ENCODE measurements around the gene TBX18.

Gene TBX18

GRCh38 chr6:84667252-84668213 lies 96.9 kb downstream of the TBX18 start:
- DNase-seq, result no peak

GRCh38 chr6:84665401-84665800 lies 99.0 kb downstream of the TBX18 start:
- no peak for DNase-seq

- DNase-seq, result no peak
These were observed 100.5 kb downstream of the TBX18 start for GRCh38 chr6:84663866-84664265.

- DNase-seq, result no peak
These were observed 106.9 kb downstream of the TBX18 start for GRCh38 chr6:84657486-84657885.

GRCh38 chr6:84657025-84657424 lies 107.4 kb downstream of the TBX18 start:
- DNase-seq, result no peak

- DNase-seq, result no peak
These were observed 111.3 kb downstream of the TBX18 start for GRCh38 chr6:84653027-84653551.

- DNase-seq, result no peak
These were observed 111.9 kb downstream of the TBX18 start for GRCh38 chr6:84652356-84653026.

- DNase-seq, result no peak
These were observed 112.8 kb downstream of the TBX18 start for GRCh38 chr6:84651583-84651982.

GRCh38 chr6:84648444-84648843 lies 116.0 kb downstream of the TBX18 start:
- no peak for DNase-seq

- DNase-seq, result no peak
These were observed 118.7 kb downstream of the TBX18 start for GRCh38 chr6:84645563-84646266.

GRCh38 chr6:84645000-84645399 lies 119.4 kb downstream of the TBX18 start:
- DNase-seq, result no peak

GRCh38 chr6:84643778-84644177 lies 120.6 kb downstream of the TBX18 start:
- no peak for DNase-seq

- DNase-seq, result no peak
These were observed 123.3 kb downstream of the TBX18 start for GRCh38 chr6:84641076-84641475.

GRCh38 chr6:84639396-84639795 lies 125.0 kb downstream of the TBX18 start:
- no peak for DNase-seq

GRCh38 chr6:84638286-84638685 lies 126.1 kb downstream of the TBX18 start:
- no peak for DNase-seq
